GM19025 (cell line): ENCODE results near the gene RHOJ.

Experiments
- ATAC-seq: cut with Tn5 transposase; IDR thresholded peaks from one replicate; pipeline ENCODE4 v1.9.1; 2021; ENCODE audit warnings: mild to moderate bottlenecking, low read depth, moderate library complexity; ENCODE audit not compliant: unreplicated experiment

Gene RHOJ

GRCh38 chr14:63203618-63204406, 431 bp upstream of the RHOJ start:
- no peak for ATAC-seq

GRCh38 chr14:63205044-63205575, 867 bp downstream of the RHOJ start:
- ATAC-seq, result no peak

GRCh38 chr14:63205866-63206265, 1.6 kb downstream of the RHOJ start:
- ATAC-seq, result no peak

GRCh38 chr14:63209160-63209559, 4.9 kb downstream of the RHOJ start:
- ATAC-seq, result no peak

GRCh38 chr14:63210812-63211211, 6.6 kb downstream of the RHOJ start:
- no peak for ATAC-seq

- no peak for ATAC-seq
Observed at GRCh38 chr14:63212209-63212608, 8.0 kb downstream of the RHOJ start.

GRCh38 chr14:63212776-63213500, 8.7 kb downstream of the RHOJ start:
- ATAC-seq, result no peak

- no peak for ATAC-seq
Observed at GRCh38 chr14:63214417-63215196, 10.4 kb downstream of the RHOJ start.

GRCh38 chr14:63220526-63220925, 16.3 kb downstream of the RHOJ start:
- ATAC-seq, result no peak

GRCh38 chr14:63223596-63223995, 19.4 kb downstream of the RHOJ start:
- no peak for ATAC-seq

- no peak for ATAC-seq
Observed at GRCh38 chr14:63224196-63224595, 20.0 kb downstream of the RHOJ start.

GRCh38 chr14:63228217-63228616, 24.0 kb downstream of the RHOJ start:
- no peak for ATAC-seq

- ATAC-seq, result no peak
Observed at GRCh38 chr14:63229330-63230059, 25.3 kb downstream of the RHOJ start.

GRCh38 chr14:63231766-63232165, 27.5 kb downstream of the RHOJ start:
- ATAC-seq, result no peak

- ATAC-seq, result no peak
Observed at GRCh38 chr14:63237791-63238190, 33.5 kb downstream of the RHOJ start.

- no peak for ATAC-seq
Observed at GRCh38 chr14:63240221-63240620, 36.0 kb downstream of the RHOJ start.

GRCh38 chr14:63241096-63241495, 36.9 kb downstream of the RHOJ start:
- no peak for ATAC-seq

GRCh38 chr14:63243646-63244045, 39.4 kb downstream of the RHOJ start:
- ATAC-seq, result no peak

GRCh38 chr14:63245893-63246292, 41.6 kb downstream of the RHOJ start:
- no peak for ATAC-seq

GRCh38 chr14:63248211-63248610, 44.0 kb downstream of the RHOJ start:
- no peak for ATAC-seq
